PC-3 (cell line): Measurements from ENCODE around the gene ZNF530.

ENCODE experiments used
- CTCF ChIP-seq: fragments of 300-600 bp; sonication (generic); conservative IDR thresholded peaks from 2 replicates; pipeline ENCODE4 v1.5.1; 2017; ENCODE audit warnings: antibody characterized with exemption, low read depth, mild to moderate bottlenecking, low read length
- EZH2 ChIP-seq: fragments of 300-600 bp; sonication (generic); IDR thresholded peaks from one replicate; pipeline ENCODE4 v1.6.1; 2017; ENCODE audit warnings: antibody characterized with exemption, mild to moderate bottlenecking, low read length; ENCODE audit not compliant: unreplicated experiment
- EZH2phosphoT487 ChIP-seq: fragments of 300-600 bp; sonication (generic); IDR thresholded peaks from 2 replicates; pipeline ENCODE4 v1.6.1; 2018; ENCODE audit warnings: mild to moderate bottlenecking, antibody characterized with exemption, low read length, borderline replicate concordance

DNA sequence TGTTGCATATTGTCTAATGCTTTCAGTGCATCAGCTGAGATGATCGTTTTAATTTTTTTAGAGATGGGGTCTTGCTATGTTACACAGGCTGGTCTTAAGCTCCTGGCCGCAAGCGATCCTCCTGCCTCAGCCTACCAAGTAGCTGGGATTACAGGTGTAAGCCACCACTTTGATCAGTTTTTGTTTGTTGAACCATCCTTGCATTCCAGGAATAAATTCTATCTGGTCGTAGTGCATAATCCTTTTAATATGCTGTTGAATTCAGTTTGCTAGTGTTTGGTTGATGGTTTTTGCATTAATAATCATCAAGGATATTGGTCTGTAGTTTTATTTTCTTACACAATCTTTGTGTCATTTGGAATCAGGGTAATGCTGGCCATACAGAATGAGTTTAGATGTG lies 37.7 kb downstream of the ZNF530 start:
- TF ChIP-seq CTCF (no peak), EZH2 (no peak), EZH2phosphoT487 (no peak)
